Upper lobe of right lung (tissue), 1 donor: ENCODE results near the gene CPNE7. TPM values are rescaled to one million over a fixed set of nuclear protein-coding genes. Genes with fewer than 3 reads are reported as not detected.

Source experiments
- ATAC-seq: fragments of 200-7000 bp; cut with Tn5 transposase; one replicate; pipeline ENCODE4 v1.9.1; 2020; ENCODE audit warnings: mild to moderate bottlenecking, moderate library complexity
- DNase-seq: peaks from one replicate; pipeline ENCODE4 v3.0.0-alpha.2; 2020
- H3K27ac ChIP-seq: fragments of 200-600 bp; one replicate; pipeline ENCODE4 v1.8.0; 2022
- H3K27me3 ChIP-seq: fragments of 200-600 bp; one replicate; pipeline ENCODE4 v1.8.0; 2022; ENCODE audit warnings: mild to moderate bottlenecking
- H3K36me3 ChIP-seq: fragments of 200-600 bp; one replicate; pipeline ENCODE4 v1.8.0; 2022
- H3K4me1 ChIP-seq: fragments of 200-600 bp; one replicate; pipeline ENCODE4 v1.8.0; 2022
- H3K4me3 ChIP-seq: fragments of 200-600 bp; one replicate; pipeline ENCODE4 v1.8.0; 2022; ENCODE audit warnings: mild to moderate bottlenecking
- H3K9me3 ChIP-seq: fragments of 200-600 bp; one replicate; pipeline ENCODE4 v1.8.0; 2022
- CTCF ChIP-seq: fragments of 200-600 bp; IDR thresholded peaks from one replicate; pipeline ENCODE4 v1.8.0; 2022; ENCODE audit warnings: antibody characterized with exemption
- intact Hi-C: fragments of 100-400 bp; cut with DNase I; formaldehyde crosslinking; loops from one replicate; pipeline ENCODE4 v1.11.0; 2022
- total RNA-seq: library from RNA; stranded (reverse); fragmentation: NEBNext Ultra II Directional; extraction: Animal tissue kit (Norgen Biotek cat#: 25700); gene quantifications from one replicate; pipeline ENCODE4 v1.2.1, GENCODE V29; 2021
- donor health status: DM: no; HTN: yes; CAD: no; lungs with severe emphysema.

CPNE7 gene
- total RNA-seq, 1 donor from 2014 or later: 4.8 TPM

- Histone ChIP-seq H3K4me3 (no peak overlapping the region), H3K4me1 (peaks cover 9% of the 10 kb centered on the region), H3K27me3 (no peaks in the 10 kb centered on the region), H3K9me3 (no peaks in the 10 kb centered on the region), H3K27ac (no peak overlapping the region), H3K36me3 (no peaks in the 10 kb centered on the region)
- intact Hi-C loops: no loop called here
- no peak for TF ChIP-seq CTCF
- no peak for ATAC-seq
- DNase-seq: no peak
Observed at GRCh38 chr16:89604764-89605163, 29.2 kb downstream of the CPNE7 start.

GRCh38 chr16:89605186-89605970, 29.8 kb downstream of the CPNE7 start:
- no peak for TF ChIP-seq CTCF
- ATAC-seq (no peak), DNase-seq (no peak)
- H3K4me1 ChIP-seq: peaks cover 9% of the 10 kb centered on the region
- no peak overlapping the region for H3K27ac ChIP-seq
- H3K36me3 ChIP-seq: no peaks in the 10 kb centered on the region
- H3K9me3 ChIP-seq: no peaks in the 10 kb centered on the region
- no peak overlapping the region for H3K4me3 ChIP-seq
- intact Hi-C loops: no loop called here
- no peaks in the 10 kb centered on the region for H3K27me3 ChIP-seq

- no peak for ATAC-seq
- intact Hi-C loops: no loop called here
- TF ChIP-seq CTCF: no peak
- Histone ChIP-seq H3K9me3 (no peaks in the 10 kb centered on the region), H3K27ac (no peak overlapping the region), H3K27me3 (no peaks in the 10 kb centered on the region), H3K4me1 (peaks cover 9% of the 10 kb centered on the region), H3K36me3 (no peaks in the 10 kb centered on the region), H3K4me3 (no peak overlapping the region)
- DNase-seq: no peak
Observed at GRCh38 chr16:89606006-89606405, 30.4 kb downstream of the CPNE7 start.

GRCh38 chr16:89607453-89607852, 31.9 kb downstream of the CPNE7 start:
- ATAC-seq (no peak), DNase-seq (no peak)
- intact Hi-C loops: no loop called here
- TF ChIP-seq CTCF: no peak
- no peak overlapping the region for H3K27ac ChIP-seq
- H3K27me3 ChIP-seq: no peaks in the 10 kb centered on the region
- H3K4me1 ChIP-seq: peaks cover 4% of the 10 kb centered on the region
- H3K9me3 ChIP-seq: no peaks in the 10 kb centered on the region
- no peak overlapping the region for H3K4me3 ChIP-seq
- H3K36me3 ChIP-seq: no peaks in the 10 kb centered on the region

GRCh38 chr16:89607937-89608740, 32.6 kb downstream of the CPNE7 start:
- Histone ChIP-seq H3K27ac (no peak overlapping the region), H3K4me3 (no peak overlapping the region), H3K9me3 (no peaks in the 10 kb centered on the region), H3K27me3 (no peaks in the 10 kb centered on the region), H3K36me3 (no peaks in the 10 kb centered on the region), H3K4me1 (no peaks in the 10 kb centered on the region)
- intact Hi-C loops: no loop called here
- no peak for DNase-seq
- ATAC-seq: no peak
- no peak for TF ChIP-seq CTCF
